ENCODE measurements around the gene PPCDC.

The PPCDC gene

GRCh38 chr15:75008629-75009326, 14.6 kb upstream of the PPCDC start:
- no peak for DNase-seq (ENCODE audit: low read depth in 4 of 4, low spot score in 1 of 4)

- no peak for DNase-seq (ENCODE audit: low read depth in 4 of 4, low spot score in 1 of 4)
These were observed 7.0 kb upstream of the PPCDC start for GRCh38 chr15:75016431-75016830.

GRCh38 chr15:75019916-75020315, 3.5 kb upstream of the PPCDC start:
- DNase-seq (ENCODE audit: low read depth in 4 of 4, low spot score in 1 of 4), result no peak

- DNase-seq (ENCODE audit: low read depth in 4 of 4, low spot score in 1 of 4), result no peak
These were observed 2.0 kb upstream of the PPCDC start for GRCh38 chr15:75021341-75021740.

- no peak for DNase-seq (ENCODE audit: low read depth in 4 of 4, low spot score in 1 of 4)
These were observed 608 bp upstream of the PPCDC start for GRCh38 chr15:75022783-75023180.

GRCh38 chr15:75023872-75024636, 664 bp downstream of the PPCDC start:
- DNase-seq (ENCODE audit: low read depth in 4 of 4, low spot score in 1 of 4), result no peak

- no peak for DNase-seq (ENCODE audit: low read depth in 4 of 4, low spot score in 1 of 4)
These were observed 1.7 kb downstream of the PPCDC start for GRCh38 chr15:75025107-75025506.

GRCh38 chr15:75025548-75026260, 2.3 kb downstream of the PPCDC start:
- DNase-seq (ENCODE audit: low read depth in 4 of 4, low spot score in 1 of 4), result no peak

GRCh38 chr15:75027551-75027950, 4.2 kb downstream of the PPCDC start:
- DNase-seq (ENCODE audit: low read depth in 4 of 4, low spot score in 1 of 4), result no peak

GRCh38 chr15:75028991-75029377, 5.6 kb downstream of the PPCDC start:
- no peak for DNase-seq (ENCODE audit: low read depth in 4 of 4, low spot score in 1 of 4)

- DNase-seq (ENCODE audit: low read depth in 4 of 4, low spot score in 1 of 4), result peak; percentile 81 to 88 (median 84)
These were observed 6.1 kb downstream of the PPCDC start for GRCh38 chr15:75029378-75030022.

GRCh38 chr15:75030023-75030413, 6.6 kb downstream of the PPCDC start:
- DNase-seq (ENCODE audit: low read depth in 4 of 4, low spot score in 1 of 4), result no peak

GRCh38 chr15:75030424-75030823, 7.0 kb downstream of the PPCDC start:
- no peak for DNase-seq (ENCODE audit: low read depth in 4 of 4, low spot score in 1 of 4)

GRCh38 chr15:75031848-75032247, 8.5 kb downstream of the PPCDC start:
- DNase-seq (ENCODE audit: low read depth in 4 of 4, low spot score in 1 of 4), result no peak

GRCh38 chr15:75032395-75032794, 9.0 kb downstream of the PPCDC start:
- no peak for DNase-seq (ENCODE audit: low read depth in 4 of 4, low spot score in 1 of 4)

- DNase-seq (ENCODE audit: low read depth in 4 of 4, low spot score in 1 of 4), result no peak
These were observed 10.4 kb downstream of the PPCDC start for GRCh38 chr15:75033809-75034208.

- no peak for DNase-seq (ENCODE audit: low read depth in 4 of 4, low spot score in 1 of 4)
These were observed 11.2 kb downstream of the PPCDC start for GRCh38 chr15:75034615-75035014.

GRCh38 chr15:75036212-75036616, 12.8 kb downstream of the PPCDC start:
- DNase-seq (ENCODE audit: low read depth in 4 of 4, low spot score in 1 of 4), result no peak

- no peak for DNase-seq (ENCODE audit: low read depth in 4 of 4, low spot score in 1 of 4)
These were observed 14.3 kb downstream of the PPCDC start for GRCh38 chr15:75037685-75038084.

GRCh38 chr15:75038231-75038630, 14.8 kb downstream of the PPCDC start:
- DNase-seq (ENCODE audit: low read depth in 4 of 4, low spot score in 1 of 4), result no peak

- DNase-seq (ENCODE audit: low read depth in 4 of 4, low spot score in 1 of 4), result peak in 1 of 4 experiments; percentile 27
These were observed 19.5 kb downstream of the PPCDC start for GRCh38 chr15:75042730-75043508.

Data from stimulated activated CD4-positive, alpha-beta T cell treated with anti-CD3 and anti-CD28 coated beads, Interleukin-1b, Interleukin-23, amount 100 ng/mL, for 24 hours (primary cell).